Pancreas (tissue), 10 donors: Measurements from ENCODE around the gene CRISPLD2. TPM values are rescaled to one million over a fixed set of nuclear protein-coding genes. Genes with fewer than 3 reads are reported as not detected.

ENCODE experiments used
- ATAC-seq, 4 donors: fragments of 200-7000 bp; cut with Tn5 transposase; one replicate each; pipeline versions ENCODE4 v1.8.0 to v1.9.1; 2020; ENCODE audit warnings: mild to moderate bottlenecking in 4 of 4, moderate library complexity in 4 of 4
- DNase-seq, 6 donors: peaks; one replicate each; pipeline ENCODE4 v3.0.0-alpha.2; 2020
- FAIRE-seq: peaks from 2 replicates; lab custom pipeline; 2012; peaks lifted over from hg19 to GRCh38; lab: Jason Lieb, UNC
- H3K27ac ChIP-seq, 4 donors: fragments of 200-600 bp; sonication (generic); 1 replicate in 3 of 4; 2 replicates in 1 of 4; pipeline versions ENCODE4 v1.5.0 to v1.8.0; 2020
- H3K27me3 ChIP-seq, 4 donors: fragments of 200-600 bp; one replicate each; pipeline ENCODE4 v1.8.0; 2021
- H3K36me3 ChIP-seq, 3 donors: fragments of 200-600 bp; sonication (generic) in 1 of 3; one replicate each; pipeline versions ENCODE4 v1.5.0 to v1.8.0; 2020 to 2021
- H3K4me1 ChIP-seq, 3 donors: fragments of 200-600 bp; one replicate each; pipeline ENCODE4 v1.8.0; 2021
- H3K4me3 ChIP-seq, 4 donors: fragments of 200-600 bp; sonication (generic) in 2 of 4; one replicate each; pipeline versions ENCODE4 v1.5.0 to v1.8.0; 2020 to 2021
- H3K9me3 ChIP-seq, 4 donors: fragments of 200-600 bp; one replicate each; pipeline ENCODE4 v1.8.0; 2021
- CTCF ChIP-seq, 4 donors: fragments of 200-600 bp; sonication (generic) in 3 of 4; IDR thresholded peaks; one replicate each; pipeline versions ENCODE4 v1.5.0 to v1.8.0; 2021; ENCODE audit warnings: antibody characterized with exemption in 4 of 4
- WGBS, 2 donors: extraction: QIAGEN DNeasy Blood & Tissue Kit; methylation state at CpG; one replicate each; pipeline ENCODE4 v1.1.7; 2013; 5-methylcytosine and 5-hydroxymethylcytosine counted together
- intact Hi-C, 3 donors: fragments of 100-400 bp; cut with DNase I; formaldehyde crosslinking; loops; one replicate each; pipeline versions ENCODE4 v1.11.1 to v1.14.2; 2022
- polyA plus RNA-seq, 2 donors: library from polyadenylated mRNA; stranded (reverse); fragments of 200-250 nt; gene quantifications; one replicate each; pipeline ENCODE4 v1.2.3, GENCODE V29; 2013
- total RNA-seq, 6 donors: library from RNA; stranded (reverse); fragmentation: NEBNext Ultra II Directional in 4 of 6; extraction: Animal tissue kit (Norgen Biotek cat#: 25700) in 4 of 6; gene quantifications; one replicate each; pipeline versions ENCODE4 v1.2.1 to v1.2.4, GENCODE V29; 2021 to 2023
- donor health status: healthy with polysubstance abuse.
- donor health status: DM: no; HTN: no; CAD: no; lungs with moderate emphysema.
- donor health status: DM: no; HTN: no; CAD: no.
- donor health status: control.
- donor health status: control.
- donor health status: Bipolar disorder and iron deficiency.
- donor health status: DM: yes; HTN: yes; CAD: no.
- donor health status: DM: no; HTN: no; CAD: no.
- donor health status: DM: no; HTN: no; CAD: no.
- donor health status: DM: yes; HTN: yes; CAD: no.

The CRISPLD2 gene
- total and polyA plus RNA-seq, 8 donors, result 4.1 to 40.2 (median 14.1) TPM

GRCh38 chr16:84794626-84795025 is 25.2 kb upstream of the CRISPLD2 start:
- DNase-seq (no peak), FAIRE-seq (no peak), ATAC-seq (no peak)
- WGBS, 2 donors, result 89 to 91% methylated on average over 19 of the region's 19 CpGs
- intact Hi-C loops, result no loop called here
- H3K4me3 ChIP-seq, result no peak overlapping the region
- no peaks in the 10 kb centered on the region for H3K36me3 ChIP-seq
- H3K4me1 ChIP-seq, result no peaks in the 10 kb centered on the region
- H3K27me3 ChIP-seq, result no peaks in the 10 kb centered on the region
- H3K9me3 ChIP-seq, result no peaks in the 10 kb centered on the region
- no peak for TF ChIP-seq CTCF (IDR thresholded peaks at IDR 0.05)
- H3K27ac ChIP-seq, result peak overlapping the region in 1 of 4 donors; percentile 14

DNA sequence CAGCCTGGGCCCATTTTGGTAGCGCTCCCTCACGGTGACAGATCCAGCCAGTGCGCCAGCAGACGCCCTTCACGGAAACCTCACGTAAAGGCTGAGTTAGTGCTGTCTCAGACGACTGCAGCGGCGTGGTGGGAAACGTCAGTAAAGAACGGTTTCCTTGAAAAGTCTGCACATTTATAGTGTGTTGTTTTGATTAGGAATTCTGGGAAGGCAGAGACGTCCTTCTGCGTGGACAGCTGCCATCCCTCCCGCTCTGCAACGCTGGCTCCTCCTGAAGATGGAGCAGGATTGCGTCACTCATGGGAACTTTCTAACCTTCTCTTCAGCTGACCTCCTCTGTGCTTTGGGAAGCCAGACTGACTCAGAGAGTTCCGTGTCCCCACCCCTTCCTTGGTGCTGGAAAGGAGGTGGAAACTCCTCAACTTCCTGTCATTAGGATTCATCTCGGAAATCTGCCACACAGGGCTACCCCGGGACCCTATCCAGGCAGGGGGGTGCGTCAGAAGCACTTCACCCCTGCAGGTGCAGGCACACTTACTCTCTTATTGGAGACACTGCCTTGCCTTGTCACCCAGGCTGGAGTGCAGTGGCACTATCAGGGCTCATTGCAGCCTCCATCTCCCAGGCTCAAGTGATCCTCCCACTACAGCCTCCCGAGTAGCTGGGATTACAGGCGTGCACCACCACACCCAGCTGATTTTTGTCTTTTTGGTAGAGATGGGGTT is 24.3 kb upstream of the CRISPLD2 start:
- WGBS, 2 donors, result 82 to 90% methylated on average over 22 of the region's 22 CpGs
- Histone ChIP-seq H3K27ac (no peak overlapping the region), H3K4me3 (no peak overlapping the region), H3K4me1 (no peaks in the 10 kb centered on the region), H3K27me3 (no peaks in the 10 kb centered on the region), H3K36me3 (no peaks in the 10 kb centered on the region), H3K9me3 (no peaks in the 10 kb centered on the region)
- peak in 3 of 4 donors; percentile 59 to 76 (median 64) for ATAC-seq
- DNase-seq, result peak in 2 of 6 donors; percentile 15 to 22
- no peak for TF ChIP-seq CTCF (IDR thresholded peaks at IDR 0.05)
- FAIRE-seq, result no peak
- intact Hi-C loops, result no loop called here

DNA sequence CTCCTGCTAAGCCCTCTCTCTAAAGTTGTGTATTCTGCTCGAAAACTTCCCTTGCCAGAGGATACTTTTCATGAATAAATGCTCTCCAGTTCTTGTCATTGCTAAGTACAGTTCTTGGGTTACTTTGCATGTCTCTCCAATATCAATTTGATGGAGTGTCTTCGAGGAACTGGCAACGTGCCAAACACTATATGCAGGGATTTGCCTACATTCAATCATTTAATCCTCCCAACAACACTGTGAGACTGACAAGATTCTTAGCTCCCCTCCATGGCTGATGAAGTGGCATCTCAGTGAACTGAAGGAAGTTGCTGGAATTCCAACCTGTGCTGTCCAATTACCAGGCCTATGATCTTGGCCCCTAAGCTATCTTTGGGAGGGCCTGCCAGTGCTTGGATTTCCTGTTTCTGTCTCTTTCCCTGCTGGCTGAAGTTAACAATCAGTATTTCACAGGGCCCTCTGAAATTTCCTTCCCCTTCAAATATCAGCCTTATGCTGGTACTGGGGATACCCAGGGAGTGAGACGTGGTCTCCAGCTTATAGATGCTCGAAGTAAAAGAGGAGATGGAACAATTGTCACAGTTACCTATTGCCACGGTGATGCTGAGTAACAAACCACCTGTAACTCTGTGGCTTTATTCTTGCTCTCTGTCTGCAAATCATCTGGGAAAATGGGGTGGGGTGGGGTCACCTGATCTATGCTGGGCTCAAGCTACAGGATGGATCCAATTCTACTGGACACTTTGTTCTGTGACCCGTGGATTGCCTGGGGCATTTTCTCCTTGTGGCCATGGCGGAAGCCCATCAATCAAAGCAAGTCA is 19.4 kb upstream of the CRISPLD2 start:
- FAIRE-seq (no peak), ATAC-seq (no peak), DNase-seq (no peak)
- WGBS, 2 donors, result 68 to 71% methylated on average over 8 of the region's 8 CpGs
- H3K9me3 ChIP-seq, result no peaks in the 10 kb centered on the region
- no peak overlapping the region for H3K4me3 ChIP-seq
- H3K27me3 ChIP-seq, result no peaks in the 10 kb centered on the region
- H3K36me3 ChIP-seq, result no peaks in the 10 kb centered on the region
- H3K4me1 ChIP-seq, result no peaks in the 10 kb centered on the region
- intact Hi-C loops, result no loop called here
- TF ChIP-seq CTCF (IDR thresholded peaks at IDR 0.05), result no peak
- no peak overlapping the region for H3K27ac ChIP-seq

DNA sequence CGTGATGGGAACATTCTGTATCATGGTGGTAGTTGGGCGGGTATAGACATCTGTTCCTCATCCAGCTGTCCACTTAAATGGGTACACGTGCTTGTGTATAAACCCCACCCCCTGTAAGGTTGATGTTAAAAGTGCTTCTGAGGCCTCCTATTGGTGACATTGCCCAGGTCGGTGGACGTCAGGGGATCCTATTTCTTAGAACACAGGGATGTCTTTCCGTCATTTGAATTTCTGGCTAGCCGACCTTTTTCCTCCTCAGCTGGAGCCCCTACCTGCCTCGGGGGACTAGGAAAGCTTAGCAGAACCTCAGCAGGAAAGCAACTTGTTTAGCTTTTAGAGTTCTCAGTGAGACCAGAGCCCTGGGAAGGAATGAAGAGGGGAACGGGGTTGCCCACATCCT is 16.6 kb upstream of the CRISPLD2 start:
- H3K36me3 ChIP-seq, result no peaks in the 10 kb centered on the region
- 69 to 72% methylated on average over 9 of the region's 9 CpGs for WGBS, 2 donors
- no peak for TF ChIP-seq CTCF (IDR thresholded peaks at IDR 0.05)
- FAIRE-seq (no peak), DNase-seq (no peak), ATAC-seq (no peak)
- H3K27ac ChIP-seq, result no peak overlapping the region
- no peaks in the 10 kb centered on the region for H3K27me3 ChIP-seq
- intact Hi-C loops, result no loop called here
- no peak overlapping the region for H3K4me3 ChIP-seq
- H3K4me1 ChIP-seq, result no peaks in the 10 kb centered on the region
- no peaks in the 10 kb centered on the region for H3K9me3 ChIP-seq
